Adrenal gland (tissue), 5 donors: ENCODE results near the gene JADE2.

Experiments
- POLR2A ChIP-seq, 2 donors: fragments of 450-650 bp; IDR thresholded peaks; one replicate each; pipeline ENCODE4 v1.6.1; 2017; ENCODE audit warnings: antibody characterized with exemption in 2 of 2, mild to moderate bottlenecking in 2 of 2, moderate library complexity in 1 of 2
- TF ChIP-seq, protein P1 (sequence below), 6 experiments: fragments of 450-650 bp in 4 of 6; fragments of 200-600 bp in 2 of 6; sonication (generic) in 1 of 6; IDR thresholded peaks; 1 replicate in 5 of 6; 2 replicates in 1 of 6; pipeline versions ENCODE4 v1.5.1 to v1.8.0; 2016 to 2021; ENCODE audit warnings: antibody characterized with exemption in 6 of 6, mild to moderate bottlenecking in 2 of 6, moderate library complexity in 1 of 6
- donor health status: DM: no; HTN: no; CAD: no.

DNA sequence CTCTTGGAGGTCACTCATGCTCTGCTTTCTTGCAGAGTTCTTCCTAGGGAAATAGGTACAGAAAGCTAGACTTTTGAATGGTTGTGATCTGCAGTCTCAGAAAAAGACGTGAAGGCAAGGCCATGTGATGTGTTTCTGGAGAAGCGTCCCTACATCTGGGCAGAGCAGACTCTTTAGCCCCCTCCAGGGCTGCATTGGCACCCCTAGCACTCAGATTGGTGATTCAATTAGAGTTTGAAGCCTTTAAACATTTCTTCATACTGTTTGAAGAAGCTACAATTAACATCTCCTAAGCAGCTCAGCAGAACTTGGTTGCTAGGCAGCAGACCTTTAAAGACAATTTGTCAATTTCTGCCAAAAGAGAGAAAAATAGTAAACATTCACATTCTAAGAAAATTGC, 21.6 kb downstream of the JADE2 start:
- TF ChIP-seq, protein P1, sequence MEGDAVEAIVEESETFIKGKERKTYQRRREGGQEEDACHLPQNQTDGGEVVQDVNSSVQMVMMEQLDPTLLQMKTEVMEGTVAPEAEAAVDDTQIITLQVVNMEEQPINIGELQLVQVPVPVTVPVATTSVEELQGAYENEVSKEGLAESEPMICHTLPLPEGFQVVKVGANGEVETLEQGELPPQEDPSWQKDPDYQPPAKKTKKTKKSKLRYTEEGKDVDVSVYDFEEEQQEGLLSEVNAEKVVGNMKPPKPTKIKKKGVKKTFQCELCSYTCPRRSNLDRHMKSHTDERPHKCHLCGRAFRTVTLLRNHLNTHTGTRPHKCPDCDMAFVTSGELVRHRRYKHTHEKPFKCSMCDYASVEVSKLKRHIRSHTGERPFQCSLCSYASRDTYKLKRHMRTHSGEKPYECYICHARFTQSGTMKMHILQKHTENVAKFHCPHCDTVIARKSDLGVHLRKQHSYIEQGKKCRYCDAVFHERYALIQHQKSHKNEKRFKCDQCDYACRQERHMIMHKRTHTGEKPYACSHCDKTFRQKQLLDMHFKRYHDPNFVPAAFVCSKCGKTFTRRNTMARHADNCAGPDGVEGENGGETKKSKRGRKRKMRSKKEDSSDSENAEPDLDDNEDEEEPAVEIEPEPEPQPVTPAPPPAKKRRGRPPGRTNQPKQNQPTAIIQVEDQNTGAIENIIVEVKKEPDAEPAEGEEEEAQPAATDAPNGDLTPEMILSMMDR (IDR thresholded peaks at IDR 0.05): no peak
- TF ChIP-seq POLR2A (IDR thresholded peaks at IDR 0.05): no peak
